ENCODE data around the gene ZFR2. TPM values are rescaled to one million over a fixed set of nuclear protein-coding genes. Genes with fewer than 3 reads are reported as not detected.

Gene ZFR2
- total RNA-seq, 2 donors from 2014 or later: not detected

GRCh38 chr19:3857449-3858003 is 11.3 kb downstream of the ZFR2 start:
- no peak overlapping the region for H3K9ac ChIP-seq (ENCODE audit: low read depth in 2 of 2, low read length in 2 of 2)
- H3K27me3 ChIP-seq: no peaks in the 10 kb centered on the region
- intact Hi-C loops (cut with DNase I): loop anchor here (10.0 kb wide), 1 partner anchor 347 kb away; no protein-coding TSS in a partner anchor
- TF ChIP-seq, protein P1, sequence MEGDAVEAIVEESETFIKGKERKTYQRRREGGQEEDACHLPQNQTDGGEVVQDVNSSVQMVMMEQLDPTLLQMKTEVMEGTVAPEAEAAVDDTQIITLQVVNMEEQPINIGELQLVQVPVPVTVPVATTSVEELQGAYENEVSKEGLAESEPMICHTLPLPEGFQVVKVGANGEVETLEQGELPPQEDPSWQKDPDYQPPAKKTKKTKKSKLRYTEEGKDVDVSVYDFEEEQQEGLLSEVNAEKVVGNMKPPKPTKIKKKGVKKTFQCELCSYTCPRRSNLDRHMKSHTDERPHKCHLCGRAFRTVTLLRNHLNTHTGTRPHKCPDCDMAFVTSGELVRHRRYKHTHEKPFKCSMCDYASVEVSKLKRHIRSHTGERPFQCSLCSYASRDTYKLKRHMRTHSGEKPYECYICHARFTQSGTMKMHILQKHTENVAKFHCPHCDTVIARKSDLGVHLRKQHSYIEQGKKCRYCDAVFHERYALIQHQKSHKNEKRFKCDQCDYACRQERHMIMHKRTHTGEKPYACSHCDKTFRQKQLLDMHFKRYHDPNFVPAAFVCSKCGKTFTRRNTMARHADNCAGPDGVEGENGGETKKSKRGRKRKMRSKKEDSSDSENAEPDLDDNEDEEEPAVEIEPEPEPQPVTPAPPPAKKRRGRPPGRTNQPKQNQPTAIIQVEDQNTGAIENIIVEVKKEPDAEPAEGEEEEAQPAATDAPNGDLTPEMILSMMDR (IDR thresholded peaks at IDR 0.05): no peak
- H3K4me1 ChIP-seq: no peaks in the 10 kb centered on the region
- no peaks in the 10 kb centered on the region for H3K9me3 ChIP-seq
- H3K4me3 ChIP-seq: no peak overlapping the region
- no peak for DNase-seq
- H3K36me3 ChIP-seq: no peaks in the 10 kb centered on the region
- no peak overlapping the region for H3K27ac ChIP-seq

- Histone ChIP-seq H3K27ac (no peak overlapping the region), H3K9ac (ENCODE audit: low read depth in 2 of 2, low read length in 2 of 2) (no peak overlapping the region), H3K4me3 (no peak overlapping the region), H3K27me3 (no peaks in the 10 kb centered on the region), H3K36me3 (no peaks in the 10 kb centered on the region), H3K9me3 (no peaks in the 10 kb centered on the region), H3K4me1 (no peaks in the 10 kb centered on the region)
- intact Hi-C loops (cut with DNase I): loop anchor here (10.0 kb wide), 1 partner anchor 349 kb away; no protein-coding TSS in a partner anchor
- TF ChIP-seq, protein P1 (IDR thresholded peaks at IDR 0.05): no peak
- DNase-seq: peak; percentile 26
Measured at GRCh38 chr19:3855320-3855719, 13.5 kb downstream of the ZFR2 start.

GRCh38 chr19:3852614-3853254 is 16.1 kb downstream of the ZFR2 start:
- intact Hi-C loops (cut with DNase I): loop anchor here (10.0 kb wide), 1 partner anchor 352 kb away; no protein-coding TSS in a partner anchor
- no peak overlapping the region for H3K27ac ChIP-seq
- no peaks in the 10 kb centered on the region for H3K36me3 ChIP-seq
- H3K9me3 ChIP-seq: no peaks in the 10 kb centered on the region
- peak; percentile 41 for DNase-seq
- no peak overlapping the region for H3K4me3 ChIP-seq
- no peak overlapping the region for H3K9ac ChIP-seq (ENCODE audit: low read depth in 2 of 2, low read length in 2 of 2)
- no peaks in the 10 kb centered on the region for H3K27me3 ChIP-seq
- no peaks in the 10 kb centered on the region for H3K4me1 ChIP-seq
- TF ChIP-seq, protein P1 (IDR thresholded peaks at IDR 0.05): no peak

DNA sequence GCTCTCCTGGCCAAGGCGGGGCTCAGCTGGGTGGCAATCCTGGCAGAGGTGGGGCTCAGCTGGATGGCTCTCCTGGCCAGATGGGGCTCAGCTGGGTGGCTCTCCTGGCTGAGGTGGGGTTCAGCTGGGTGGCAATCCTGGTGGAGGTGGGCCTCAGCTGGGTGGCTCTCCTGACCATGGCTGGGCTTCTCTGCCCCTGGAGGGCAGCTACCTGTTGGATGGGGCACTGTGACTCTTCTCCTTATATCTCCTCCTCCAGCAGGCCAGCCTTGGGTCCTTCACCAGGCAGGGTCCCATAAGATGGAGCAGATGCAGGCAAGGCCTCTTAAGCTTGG is 16.7 kb downstream of the ZFR2 start:
- no peak for DNase-seq
- TF ChIP-seq, protein P1 (IDR thresholded peaks at IDR 0.05): no peak
- H3K27ac ChIP-seq: no peak overlapping the region
- intact Hi-C loops (cut with DNase I): loop anchor here (10.0 kb wide), 1 partner anchor 353 kb away; no protein-coding TSS in a partner anchor
- no peak overlapping the region for H3K4me3 ChIP-seq
- H3K36me3 ChIP-seq: no peaks in the 10 kb centered on the region
- H3K27me3 ChIP-seq: no peaks in the 10 kb centered on the region
- H3K9me3 ChIP-seq: no peaks in the 10 kb centered on the region
- no peaks in the 10 kb centered on the region for H3K4me1 ChIP-seq
- H3K9ac ChIP-seq (ENCODE audit: low read depth in 2 of 2, low read length in 2 of 2): peak overlapping the region in 1 of 2 donors; percentile 2

- TF ChIP-seq, protein P1 (IDR thresholded peaks at IDR 0.05): no peak
Measured at GRCh38 chr19:3851254-3852176, 17.3 kb downstream of the ZFR2 start.

More at GRCh38 chr19:3851254-3852176, 17.3 kb downstream of the ZFR2 start:
- Histone ChIP-seq H3K9me3 (no peaks in the 10 kb centered on the region), H3K4me1 (no peaks in the 10 kb centered on the region), H3K27ac (no peak overlapping the region), H3K9ac (ENCODE audit: low read depth in 2 of 2, low read length in 2 of 2) (peak overlapping the region in 1 of 2 donors; percentile 2), H3K36me3 (no peaks in the 10 kb centered on the region), H3K4me3 (no peak overlapping the region), H3K27me3 (no peaks in the 10 kb centered on the region)
- intact Hi-C loops (cut with DNase I): loop anchor here (10.0 kb wide), 1 partner anchor 353 kb away; no protein-coding TSS in a partner anchor
- no peak for DNase-seq
